Stimulated activated naive CD8-positive, alpha-beta T cell treated with anti-CD3 and anti-CD28 coated beads, Interleukin-15, Interleukin-2, amounts not matched to agents 100 ng/mL and 50 ng/mL, for 24 hours (primary cell): Measurements from ENCODE around the gene KDM5A.
"Not testable (repeated sequence)": the region's sequence is repeated elsewhere in the genome, so short reads cannot be mapped to it uniquely, and the experiment has no call there.

ENCODE experiments used
- H3K27ac Mint-ChIP-seq: one replicate; pipeline ENCODE4 v1.8.0; 2021; ENCODE audit warnings: mild to moderate bottlenecking, mixed read lengths
- H3K27me3 Mint-ChIP-seq: one replicate; pipeline ENCODE4 v1.8.0; 2021; ENCODE audit warnings: mixed read lengths
- H3K36me3 Mint-ChIP-seq: one replicate; pipeline ENCODE4 v1.8.0; 2021; ENCODE audit warnings: low read depth, mixed read lengths
- H3K4me1 Mint-ChIP-seq: one replicate; pipeline ENCODE4 v1.8.0; 2021; ENCODE audit warnings: low read depth, mixed read lengths
- H3K4me3 Mint-ChIP-seq: one replicate; pipeline ENCODE4 v1.8.0; 2021; ENCODE audit warnings: mild to moderate bottlenecking, mixed read lengths
- H3K9me3 Mint-ChIP-seq: one replicate; pipeline ENCODE4 v1.8.0; 2021; ENCODE audit warnings: mixed read lengths

The KDM5A gene

GRCh38 chr12:389142-390096 is at the start of gene KDM5A:
Gene KDM5A, minus strand, starts transcription at chr12:389320. Its CDS starts 229 bp downstream, at chr12:389091.
- H3K27me3 Mint-ChIP-seq: no peaks in the 10 kb centered on the region
- H3K4me1 Mint-ChIP-seq: peaks cover 45% of the 10 kb centered on the region
- peak within 1 kb of the TSS; percentile 98 for H3K27ac Mint-ChIP-seq
- peak within 1 kb of the TSS; percentile 97 for H3K4me3 Mint-ChIP-seq
- H3K36me3 Mint-ChIP-seq: peaks cover 18% of the 10 kb centered on the region
- H3K9me3 Mint-ChIP-seq: no peaks in the 10 kb centered on the region

GRCh38 chr12:435737-436136 is 46.6 kb upstream of the KDM5A start:
- H3K9me3 Mint-ChIP-seq, H3K4me3 Mint-ChIP-seq, H3K4me1 Mint-ChIP-seq, H3K27ac Mint-ChIP-seq, H3K27me3 Mint-ChIP-seq: not testable (repeated sequence)
- peaks cover 53% of the 10 kb centered on the region for H3K36me3 Mint-ChIP-seq

- Mint-ChIP-seq H3K36me3 (peaks cover 35% of the 10 kb centered on the region), H3K4me1 (no peaks in the 10 kb centered on the region), H3K4me3 (no peak overlapping the region), H3K9me3 (no peaks in the 10 kb centered on the region), H3K27me3 (no peaks in the 10 kb centered on the region), H3K27ac (no peak overlapping the region)
These were observed 33.4 kb upstream of the KDM5A start for GRCh38 chr12:422526-422925.

- H3K9me3 Mint-ChIP-seq: no peaks in the 10 kb centered on the region
- no peaks in the 10 kb centered on the region for H3K27me3 Mint-ChIP-seq
- peaks cover 45% of the 10 kb centered on the region for H3K36me3 Mint-ChIP-seq
- H3K4me3 Mint-ChIP-seq: no peak overlapping the region
- no peak overlapping the region for H3K27ac Mint-ChIP-seq
- H3K4me1 Mint-ChIP-seq: no peaks in the 10 kb centered on the region
These were observed 29.3 kb upstream of the KDM5A start for GRCh38 chr12:418432-418831.

- Mint-ChIP-seq H3K4me1 (no peaks in the 10 kb centered on the region), H3K4me3 (no peak overlapping the region), H3K9me3 (no peaks in the 10 kb centered on the region), H3K36me3 (peaks cover 53% of the 10 kb centered on the region), H3K27ac (no peak overlapping the region), H3K27me3 (no peaks in the 10 kb centered on the region)
These were observed 25.7 kb upstream of the KDM5A start for GRCh38 chr12:414859-415258.

- Mint-ChIP-seq H3K27me3 (no peaks in the 10 kb centered on the region), H3K4me1 (no peaks in the 10 kb centered on the region), H3K36me3 (peaks cover 8% of the 10 kb centered on the region), H3K4me3 (no peak overlapping the region), H3K27ac (no peak overlapping the region), H3K9me3 (no peaks in the 10 kb centered on the region)
These were observed 12.9 kb upstream of the KDM5A start for GRCh38 chr12:402029-402389.

- Mint-ChIP-seq H3K36me3 (peaks cover 6% of the 10 kb centered on the region), H3K4me1 (no peaks in the 10 kb centered on the region), H3K4me3 (no peak within 1 kb of the TSS), H3K27me3 (no peaks in the 10 kb centered on the region), H3K9me3 (no peaks in the 10 kb centered on the region), H3K27ac (no peak within 1 kb of the TSS)
These were observed 12.3 kb upstream of the KDM5A start, which contains the start of gene CCDC77 for GRCh38 chr12:401235-402028. Gene CCDC77, plus strand, starts transcription at chr12:401644. Its CDS starts 7,740 bp downstream, at chr12:409384.

- Mint-ChIP-seq H3K4me3 (no peak overlapping the region), H3K27ac (no peak overlapping the region), H3K27me3 (no peaks in the 10 kb centered on the region), H3K4me1 (no peaks in the 10 kb centered on the region), H3K9me3 (no peaks in the 10 kb centered on the region), H3K36me3 (no peaks in the 10 kb centered on the region)
These were observed 11.7 kb upstream of the KDM5A start for GRCh38 chr12:400828-401227.

GRCh38 chr12:388541-389141 is 479 bp downstream of the KDM5A start:
- peak overlapping the region; percentile 98 for H3K27ac Mint-ChIP-seq
- peaks cover 23% of the 10 kb centered on the region for H3K36me3 Mint-ChIP-seq
- H3K27me3 Mint-ChIP-seq: no peaks in the 10 kb centered on the region
- H3K4me1 Mint-ChIP-seq: peaks cover 45% of the 10 kb centered on the region
- no peaks in the 10 kb centered on the region for H3K9me3 Mint-ChIP-seq
- H3K4me3 Mint-ChIP-seq: peak overlapping the region; percentile 97

- no peaks in the 10 kb centered on the region for H3K27me3 Mint-ChIP-seq
These were observed 1.1 kb downstream of the KDM5A start for GRCh38 chr12:388012-388411.

GRCh38 chr12:386651-387050 is 2.5 kb downstream of the KDM5A start:
- no peak overlapping the region for H3K27ac Mint-ChIP-seq
- peaks cover 45% of the 10 kb centered on the region for H3K4me1 Mint-ChIP-seq
- H3K36me3 Mint-ChIP-seq: peaks cover 35% of the 10 kb centered on the region

More at GRCh38 chr12:388012-388411, 1.1 kb downstream of the KDM5A start:
- Mint-ChIP-seq H3K9me3 (no peaks in the 10 kb centered on the region), H3K36me3 (peaks cover 30% of the 10 kb centered on the region), H3K27ac (peak overlapping the region; percentile 98), H3K4me3 (peak overlapping the region; percentile 97), H3K4me1 (peaks cover 45% of the 10 kb centered on the region)

GRCh38 chr12:370739-371485 is 18.2 kb downstream of the KDM5A start:
- H3K27ac Mint-ChIP-seq, H3K27me3 Mint-ChIP-seq: not testable (repeated sequence)
- peaks cover 96% of the 10 kb centered on the region for H3K36me3 Mint-ChIP-seq

More at GRCh38 chr12:386651-387050, 2.5 kb downstream of the KDM5A start:
- Mint-ChIP-seq H3K4me3 (peak overlapping the region; percentile 97), H3K27me3 (no peaks in the 10 kb centered on the region), H3K9me3 (no peaks in the 10 kb centered on the region)

GRCh38 chr12:367972-368371 is 21.1 kb downstream of the KDM5A start:
- no peak overlapping the region for H3K4me3 Mint-ChIP-seq
- H3K27ac Mint-ChIP-seq: no peak overlapping the region
- peaks cover 95% of the 10 kb centered on the region for H3K36me3 Mint-ChIP-seq

More at GRCh38 chr12:370739-371485, 18.2 kb downstream of the KDM5A start:
- H3K9me3 Mint-ChIP-seq, H3K4me3 Mint-ChIP-seq, H3K4me1 Mint-ChIP-seq: not testable (repeated sequence)

GRCh38 chr12:366820-367219 is 22.3 kb downstream of the KDM5A start:
- Mint-ChIP-seq H3K27me3 (no peaks in the 10 kb centered on the region), H3K9me3 (peaks cover 3% of the 10 kb centered on the region), H3K36me3 (peaks cover 96% of the 10 kb centered on the region), H3K4me3 (no peak overlapping the region), H3K27ac (no peak overlapping the region), H3K4me1 (no peaks in the 10 kb centered on the region)

More at GRCh38 chr12:367972-368371, 21.1 kb downstream of the KDM5A start:
- peaks cover 3% of the 10 kb centered on the region for H3K9me3 Mint-ChIP-seq
- H3K4me1 Mint-ChIP-seq: no peaks in the 10 kb centered on the region
- H3K27me3 Mint-ChIP-seq: no peaks in the 10 kb centered on the region
